Measurements from ENCODE around the gene PLPP1. TPM values are rescaled to one million over a fixed set of nuclear protein-coding genes. Genes with fewer than 3 reads are reported as not detected.

The PLPP1 gene
- total RNA-seq, 1 experiment from 2014 or later, result 20.2 TPM

- Mint-ChIP-seq H3K4me1 (ENCODE audit: low read depth, unreplicated experiment) (no peaks in the 10 kb centered on the region), H3K4me3 (ENCODE audit: low read depth, unreplicated experiment) (no peak overlapping the region), H3K9me3 (ENCODE audit: low read depth, unreplicated experiment) (no peaks in the 10 kb centered on the region), H3K27me3 (ENCODE audit: unreplicated experiment) (no peaks in the 10 kb centered on the region), H3K27ac (ENCODE audit: unreplicated experiment) (no peak overlapping the region), H3K36me3 (ENCODE audit: insufficient read depth, unreplicated experiment) (no peaks in the 10 kb centered on the region)
- intact Hi-C loops (cut with micrococcal nuclease; ENCODE audit: unreplicated experiment), result no loop called here
- no peak for DNase-seq
- CTCF ChIA-PET, result no interaction called here
- BruUV-seq (replicated peaks), result no TSS peak
- TF ChIP-seq CTCF (IDR thresholded peaks at IDR 0.05; ENCODE audit: unreplicated experiment), result no peak
Measured at GRCh38 chr5:55569513-55569865, 34.7 kb upstream of the PLPP1 start.

DNA sequence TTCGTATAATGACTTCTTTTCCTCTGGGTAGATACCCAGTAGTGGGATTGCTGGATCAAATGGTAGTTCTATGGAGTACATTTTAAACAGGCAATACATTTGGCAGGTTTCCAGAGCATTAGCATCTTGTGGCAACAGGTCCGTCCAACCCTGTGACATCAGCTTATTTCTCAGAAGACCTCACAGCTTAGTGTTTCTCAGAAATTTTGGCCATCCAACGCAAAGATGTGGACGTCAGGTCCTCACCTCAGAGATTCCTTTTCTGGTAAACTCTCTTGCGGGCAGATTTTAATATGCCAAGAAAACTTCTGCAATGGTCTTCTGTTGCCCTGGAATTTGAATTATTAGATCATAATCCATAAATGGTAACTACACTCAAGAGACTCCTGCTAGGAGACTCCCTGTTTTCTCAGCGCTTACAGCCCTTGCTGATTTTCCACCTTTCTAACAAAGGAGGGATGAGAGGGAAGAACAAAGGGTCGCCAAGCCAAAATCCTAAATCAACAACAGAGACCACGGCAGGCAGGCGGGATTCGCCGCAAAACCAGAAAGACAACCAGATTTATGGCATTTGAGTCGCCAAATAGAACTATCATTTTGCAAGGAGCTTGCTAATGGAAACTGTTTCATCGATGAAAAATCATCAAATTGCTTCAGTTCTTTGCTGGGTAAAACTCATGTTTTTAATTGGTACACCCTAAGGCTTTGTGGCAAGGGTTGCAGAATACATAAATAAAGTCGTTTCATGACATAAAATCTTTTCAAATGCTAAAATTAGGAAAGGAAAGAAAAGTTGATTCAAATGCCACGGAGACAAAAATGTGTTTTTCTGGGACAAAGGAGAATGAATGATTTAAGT is 34.1 kb upstream of the PLPP1 start:
- H3K4me3 Mint-ChIP-seq (ENCODE audit: low read depth, unreplicated experiment), result no peak overlapping the region
- CTCF ChIA-PET, result no interaction called here
- H3K36me3 Mint-ChIP-seq (ENCODE audit: insufficient read depth, unreplicated experiment), result no peaks in the 10 kb centered on the region
- no peak overlapping the region for H3K27ac Mint-ChIP-seq (ENCODE audit: unreplicated experiment)
- intact Hi-C loops (cut with micrococcal nuclease; ENCODE audit: unreplicated experiment), result no loop called here
- TF ChIP-seq CTCF (IDR thresholded peaks at IDR 0.05; ENCODE audit: unreplicated experiment), result no peak
- no peaks in the 10 kb centered on the region for H3K27me3 Mint-ChIP-seq (ENCODE audit: unreplicated experiment)
- DNase-seq, result no peak
- BruUV-seq (replicated peaks), result no TSS peak
- no peaks in the 10 kb centered on the region for H3K9me3 Mint-ChIP-seq (ENCODE audit: low read depth, unreplicated experiment)
- no peaks in the 10 kb centered on the region for H3K4me1 Mint-ChIP-seq (ENCODE audit: low read depth, unreplicated experiment)

DNA sequence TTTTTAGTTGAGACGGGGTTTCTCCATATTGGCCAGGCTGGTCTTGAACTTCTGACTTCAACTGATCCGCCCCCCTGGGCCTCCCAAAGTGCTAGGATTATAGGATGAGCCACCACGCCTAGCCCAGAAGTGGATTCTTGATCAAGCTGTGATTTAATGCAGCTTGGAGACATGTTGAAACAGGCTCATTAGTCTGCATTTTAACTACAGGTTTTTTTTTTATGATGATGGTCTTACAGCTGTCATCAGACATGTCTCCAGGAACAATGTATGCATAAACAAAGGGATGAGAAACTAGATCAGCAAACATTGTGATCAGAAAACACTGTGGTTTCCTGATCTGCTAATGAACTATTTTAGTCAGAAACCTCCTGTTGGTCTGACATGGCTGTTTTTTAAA is 30.0 kb upstream of the PLPP1 start:
- Mint-ChIP-seq H3K4me1 (ENCODE audit: low read depth, unreplicated experiment) (no peaks in the 10 kb centered on the region), H3K27ac (ENCODE audit: unreplicated experiment) (no peak overlapping the region), H3K27me3 (ENCODE audit: unreplicated experiment) (no peaks in the 10 kb centered on the region), H3K36me3 (ENCODE audit: insufficient read depth, unreplicated experiment) (no peaks in the 10 kb centered on the region), H3K4me3 (ENCODE audit: low read depth, unreplicated experiment) (no peak overlapping the region), H3K9me3 (ENCODE audit: low read depth, unreplicated experiment) (no peaks in the 10 kb centered on the region)
- no peak for DNase-seq
- BruUV-seq (replicated peaks), result no TSS peak
- no peak for TF ChIP-seq CTCF (IDR thresholded peaks at IDR 0.05; ENCODE audit: unreplicated experiment)
- CTCF ChIA-PET, result no interaction called here
- intact Hi-C loops (cut with micrococcal nuclease; ENCODE audit: unreplicated experiment), result no loop called here

DNA sequence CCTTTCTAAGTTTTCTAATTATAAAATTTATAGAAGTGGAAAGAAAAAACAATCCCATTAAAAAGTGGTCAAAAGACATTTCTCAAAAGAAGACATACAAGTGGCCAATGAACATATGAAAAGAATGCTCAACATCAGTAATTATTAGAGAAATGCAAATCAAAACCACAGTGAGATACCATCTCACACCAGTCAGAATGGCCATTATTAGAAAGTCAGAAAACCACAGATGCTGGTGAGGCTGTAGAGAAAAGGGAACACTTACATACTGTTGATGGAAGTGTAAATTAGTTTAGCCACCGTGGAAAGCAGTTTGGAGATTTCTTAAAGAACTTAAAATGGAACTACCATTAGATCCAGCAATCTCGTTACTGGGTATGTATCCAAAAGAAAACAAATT is 23.7 kb upstream of the PLPP1 start:
- Mint-ChIP-seq H3K9me3 (ENCODE audit: low read depth, unreplicated experiment) (peaks cover 3% of the 10 kb centered on the region), H3K4me3 (ENCODE audit: low read depth, unreplicated experiment) (no peak overlapping the region), H3K36me3 (ENCODE audit: insufficient read depth, unreplicated experiment) (no peaks in the 10 kb centered on the region), H3K4me1 (ENCODE audit: low read depth, unreplicated experiment) (no peaks in the 10 kb centered on the region), H3K27me3 (ENCODE audit: unreplicated experiment) (no peaks in the 10 kb centered on the region), H3K27ac (ENCODE audit: unreplicated experiment) (no peak overlapping the region)
- intact Hi-C loops (cut with micrococcal nuclease; ENCODE audit: unreplicated experiment), result no loop called here
- no peak for DNase-seq
- CTCF ChIA-PET, result interaction anchor here (0.7 kb wide), 1 partner anchor 61 kb away, joined by 3 read pairs; no protein-coding TSS in a partner anchor
- no TSS peak for BruUV-seq (replicated peaks)
- TF ChIP-seq CTCF (IDR thresholded peaks at IDR 0.05; ENCODE audit: unreplicated experiment), result no peak
